Raji (cell line): ENCODE measurements around the gene BCAS4.

ENCODE experiments used
- POLR2A ChIP-seq: IDR thresholded peaks from 2 replicates; pipeline ENCODE4 v1.6.1; 2011; ENCODE audit warnings: low read depth, low read length, control low read depth; ENCODE audit not compliant: insufficient read depth

The BCAS4 gene

GRCh38 chr20:50857348-50857747 lies 62.5 kb downstream of the BCAS4 start:
- no peak for TF ChIP-seq POLR2A

GRCh38 chr20:50858525-50858924 lies 63.7 kb downstream of the BCAS4 start:
- no peak for TF ChIP-seq POLR2A

- no peak for TF ChIP-seq POLR2A
Measured at GRCh38 chr20:50859161-50859560, 64.3 kb downstream of the BCAS4 start.

GRCh38 chr20:50861012-50861411 lies 66.2 kb downstream of the BCAS4 start:
- TF ChIP-seq POLR2A, result no peak

- no peak for TF ChIP-seq POLR2A
Measured at GRCh38 chr20:50862546-50862945, 67.7 kb downstream of the BCAS4 start.

GRCh38 chr20:50865114-50865513 lies 70.3 kb downstream of the BCAS4 start:
- TF ChIP-seq POLR2A, result no peak

GRCh38 chr20:50865591-50865990 lies 70.7 kb downstream of the BCAS4 start:
- no peak for TF ChIP-seq POLR2A

GRCh38 chr20:50866036-50866685 lies 71.3 kb downstream of the BCAS4 start:
- TF ChIP-seq POLR2A, result no peak

- no peak for TF ChIP-seq POLR2A
Measured at GRCh38 chr20:50866831-50867230, 72.0 kb downstream of the BCAS4 start.

GRCh38 chr20:50867805-50868204 lies 72.9 kb downstream of the BCAS4 start:
- no peak for TF ChIP-seq POLR2A

- TF ChIP-seq POLR2A, result no peak
Measured at GRCh38 chr20:50868509-50869495, 73.9 kb downstream of the BCAS4 start.

GRCh38 chr20:50870561-50871161 lies 75.8 kb downstream of the BCAS4 start:
- TF ChIP-seq POLR2A, result no peak

GRCh38 chr20:50872560-50873425 lies 77.9 kb downstream of the BCAS4 start:
- no peak for TF ChIP-seq POLR2A

- no peak for TF ChIP-seq POLR2A
Measured at GRCh38 chr20:50873585-50873984, 78.7 kb downstream of the BCAS4 start.
